HCT116 (cell line): ENCODE data around the gene GRIK3. TPM values are rescaled to one million over a fixed set of nuclear protein-coding genes. Genes with fewer than 3 reads are reported as not detected.

Experiments used
- ATAC-seq: fragments of 200-7000 bp; cut with Tn5 transposase; 2 replicates; pipeline ENCODE4 v1.9.1; 2020; ENCODE audit warnings: mild to moderate bottlenecking, moderate library complexity
- BruUV-seq: library from RNA; stranded (reverse); fragments of 400-500 nt; replicated peaks from 2 replicates; lab custom pipeline; 2021; lab: Mats Ljungman, UMichigan
- CTCF ChIA-PET: fragments of 300-600 bp; sonication (Branson Sonifier 250); formaldehyde crosslinking; loops from one replicate; lab custom pipeline; 2021; ENCODE audit warnings: antibody characterized with exemption; lab: Charles Lee
- POLR2A ChIA-PET: fragments of 300-600, 350-600 bp; sonication (Branson Sonifier 250); formaldehyde crosslinking; loops from one replicate; lab custom pipeline; 2021; ENCODE audit warnings: antibody characterized with exemption; lab: Charles Lee
- RAD21 ChIA-PET, 2 experiments: fragments of 300-600 bp; sonication (Branson Sonifier 250); formaldehyde crosslinking; loops; one replicate each; lab custom pipeline; 2023; ENCODE audit warnings: low total read pairs in 2 of 2; ENCODE audit not compliant: uncharacterized antibody in 2 of 2, unreplicated experiment in 2 of 2, low non-redundant PET in 1 of 2; lab: Charles Lee
- DNase-seq: peaks from one replicate; pipeline ENCODE4 v3.0.0-alpha.2; 2010; ENCODE audit warnings: low read depth, low spot score
- H2AFZ ChIP-seq: fragments of 200-600 bp; shearing (Covaris generic), sonication (generic); 2 replicates; pipeline ENCODE4 v1.6.1; 2017; ENCODE audit warnings: low read depth, mixed run types, mixed read lengths, antibody characterized with exemption, low read length; ENCODE audit not compliant: poor library complexity, severe bottlenecking
- H3K27ac ChIP-seq: 2 replicates; pipeline ENCODE4 v1.5.1; 2012; ENCODE audit warnings: low read depth, low read length
- H3K27me3 ChIP-seq: fragments of 200-600 bp; sonication (generic); 2 replicates; pipeline ENCODE4 v1.6.1; 2016; ENCODE audit warnings: mixed run types, low read length, mixed read lengths; ENCODE audit not compliant: insufficient read depth
- H3K36me3 ChIP-seq, 2 experiments: fragments of 200-500 bp in 1 of 2; fragments of 200-600 bp in 1 of 2; sonication (Bioruptor generic) in 1 of 2; sonication (generic) in 1 of 2; 2 replicates each; pipeline versions ENCODE4 v1.5.1 to v1.6.1; 2014 to 2016; ENCODE audit warnings: low read length in 2 of 2, inconsistent platforms in 1 of 2, mixed read lengths in 1 of 2, mixed run types in 1 of 2; ENCODE audit not compliant: insufficient read depth in 2 of 2, control insufficient read depth in 1 of 2
- H3K4me1 ChIP-seq, 2 experiments: fragments of 200-600 bp in 1 of 2; sonication (generic) in 1 of 2; 2 replicates each; pipeline versions ENCODE4 v1.5.1 to v1.6.1; 2012 to 2017; ENCODE audit warnings: low read length in 2 of 2, inconsistent platforms in 1 of 2, mild to moderate bottlenecking in 1 of 2, mixed read lengths in 1 of 2, mixed run types in 1 of 2, moderate library complexity in 1 of 2; ENCODE audit not compliant: insufficient read depth in 2 of 2, control insufficient read depth in 1 of 2
- H3K4me2 ChIP-seq: fragments of 200-600 bp; sonication (generic); 2 replicates; pipeline ENCODE4 v1.6.1; 2017; ENCODE audit warnings: mixed run types, low read length, mixed read lengths
- H3K4me3 ChIP-seq, 2 experiments: fragments of 200-600 bp in 1 of 2; sonication (generic) in 1 of 2; replicated peaks in 1 of 2; 2 replicates each; pipeline ENCODE4 v1.5.1; 2011 to 2016; ENCODE audit warnings: low read length in 2 of 2, control low read depth in 1 of 2, low read depth in 1 of 2, mild to moderate bottlenecking in 1 of 2, mixed read lengths in 1 of 2, mixed run types in 1 of 2
- H3K79me2 ChIP-seq: fragments of 200-600 bp; sonication (generic); 2 replicates; pipeline ENCODE4 v1.6.1; 2017; ENCODE audit warnings: mild to moderate bottlenecking, mixed run types, low read length, moderate library complexity, mixed read lengths; ENCODE audit not compliant: insufficient read depth
- H3K9ac ChIP-seq: fragments of 200-600 bp; sonication (generic); 2 replicates; pipeline ENCODE4 v1.6.1; 2016; ENCODE audit warnings: low read length, mixed read lengths
- H3K9me2 ChIP-seq: fragments of 200-600 bp; sonication (generic), shearing (Covaris generic); 2 replicates; pipeline ENCODE4 v1.6.1; 2017; ENCODE audit warnings: mixed run types, mild to moderate bottlenecking, moderate library complexity; ENCODE audit not compliant: insufficient read depth
- H3K9me3 ChIP-seq, 2 experiments: fragments of 200-500 bp in 1 of 2; fragments of 200-600 bp in 1 of 2; sonication (Bioruptor generic) in 1 of 2; sonication (generic) in 1 of 2; 2 replicates each; pipeline ENCODE4 v1.6.1; 2014 to 2017; ENCODE audit warnings: low read length in 2 of 2, mixed read lengths in 2 of 2, inconsistent platforms in 1 of 2, low read depth in 1 of 2, mild to moderate bottlenecking in 1 of 2, mixed run types in 1 of 2, moderate library complexity in 1 of 2; ENCODE audit not compliant: control insufficient read depth in 1 of 2, insufficient read depth in 1 of 2
- H4K20me1 ChIP-seq: fragments of 200-600 bp; sonication (generic), shearing (Covaris generic); 2 replicates; pipeline ENCODE4 v1.6.1; 2017; ENCODE audit warnings: mixed run types, mild to moderate bottlenecking, moderate library complexity; ENCODE audit not compliant: insufficient read depth
- CBX3 ChIP-seq: IDR thresholded peaks from 2 replicates; pipeline ENCODE4 v1.6.1; 2012; ENCODE audit warnings: low read depth
- CEBPB ChIP-seq: IDR thresholded peaks from 2 replicates; pipeline ENCODE4 v1.6.1; 2012; ENCODE audit warnings: low read depth
- ELF1 ChIP-seq: IDR thresholded peaks from 2 replicates; pipeline ENCODE4 v1.6.1; 2012; ENCODE audit warnings: low read depth, borderline replicate concordance
- EZH2 ChIP-seq: fragments of 200-600 bp; sonication (generic); IDR thresholded peaks from 2 replicates; pipeline ENCODE4 v1.6.1; 2017; ENCODE audit warnings: antibody characterized with exemption, mixed run types
- EZH2phosphoT487 ChIP-seq: fragments of 200-600 bp; IDR thresholded peaks from 2 replicates; pipeline ENCODE4 v1.6.1; 2018; ENCODE audit warnings: antibody characterized with exemption, borderline replicate concordance
- FOSL1 ChIP-seq: IDR thresholded peaks from 2 replicates; pipeline ENCODE4 v1.6.1; 2012; ENCODE audit warnings: low read depth
- JUND ChIP-seq: IDR thresholded peaks from 2 replicates; pipeline ENCODE4 v1.6.1; 2012
- POLR2A ChIP-seq: IDR thresholded peaks from 2 replicates; pipeline ENCODE4 v1.7.0; 2011; ENCODE audit warnings: borderline replicate concordance; ENCODE audit not compliant: insufficient read depth, insufficient read length; ENCODE audit errors: extremely low read depth
- POLR2AphosphoS5 ChIP-seq: IDR thresholded peaks from 2 replicates; pipeline ENCODE4 v1.6.1; 2011; ENCODE audit warnings: mild to moderate bottlenecking, low read depth, low read length, moderate library complexity
- RAD21 ChIP-seq: IDR thresholded peaks from 2 replicates; pipeline ENCODE4 v1.6.1; 2012; ENCODE audit warnings: low read depth, mild to moderate bottlenecking
- SIN3A ChIP-seq: IDR thresholded peaks from 2 replicates; pipeline ENCODE4 v1.6.1; 2012; ENCODE audit warnings: low read depth
- SP1 ChIP-seq: IDR thresholded peaks from 2 replicates; pipeline ENCODE4 v1.6.1; 2012; ENCODE audit warnings: low read depth
- SRF ChIP-seq: IDR thresholded peaks from 2 replicates; pipeline ENCODE4 v1.6.1; 2012; ENCODE audit warnings: low read depth
- YY1 ChIP-seq: IDR thresholded peaks from 2 replicates; pipeline ENCODE4 v1.6.1; 2011; ENCODE audit warnings: low read length, low read depth, moderate library complexity, mild to moderate bottlenecking; ENCODE audit not compliant: insufficient replicate concordance; ENCODE audit errors: extremely low read depth
- ZFX ChIP-seq: fragments of 450-650 bp; IDR thresholded peaks from 2 replicates; pipeline ENCODE4 v1.6.1; 2017
- ZNF274 ChIP-seq: fragments of 200-500 bp; sonication (Bioruptor generic); IDR thresholded peaks from 2 replicates; pipeline ENCODE4 v1.6.1; 2014; ENCODE audit warnings: mild to moderate bottlenecking, low read depth, low read length, inconsistent platforms
- intact Hi-C: fragments of 100-400 bp; cut with micrococcal nuclease; formaldehyde crosslinking; loops from 2 replicates; pipeline ENCODE4 v1.10.0; 2022
- total RNA-seq: library from RNA; stranded (reverse); gene quantifications from one replicate; pipeline ENCODE4 v1.2.1, GENCODE V29; 2021; ENCODE audit not compliant: unreplicated experiment
- TF ChIP-seq, protein P1 (sequence below): IDR thresholded peaks from 2 replicates; pipeline ENCODE4 v1.6.1; 2012; ENCODE audit warnings: low read depth
- TF ChIP-seq, protein P2 (sequence below): IDR thresholded peaks from 2 replicates; pipeline ENCODE4 v1.6.1; 2012
- TF ChIP-seq, protein P3 (sequence below): IDR thresholded peaks from 2 replicates; pipeline ENCODE4 v1.6.1; 2011; ENCODE audit warnings: mild to moderate bottlenecking, low read length, moderate library complexity; ENCODE audit not compliant: insufficient replicate concordance; ENCODE audit errors: extremely low read depth

Gene GRIK3
- total RNA-seq, 1 experiment from 2014 or later = not detected

DNA sequence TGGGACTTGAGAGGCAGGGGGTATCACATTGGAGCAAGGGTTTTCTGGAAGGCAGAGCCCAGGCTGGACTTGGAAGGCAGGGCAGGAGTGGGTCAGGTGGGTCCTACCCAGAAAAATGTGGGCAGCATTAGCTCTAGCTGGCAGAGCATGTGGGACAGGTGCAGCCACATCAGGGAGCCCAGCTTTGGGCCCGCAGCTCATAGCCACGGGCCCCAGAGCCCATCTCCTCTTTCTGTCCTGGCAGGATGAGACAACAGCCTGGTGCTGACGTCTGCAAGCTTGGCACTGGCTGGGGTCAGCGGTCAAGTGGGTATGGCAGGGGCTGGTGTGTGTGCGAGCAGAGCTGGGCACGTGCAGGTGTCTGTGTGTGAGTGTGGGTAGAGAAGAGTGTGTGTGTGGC is 154.7 kb downstream of the GRIK3 start:
- ChIA-PET CTCF (no interaction called here), POLR2A (no interaction called here), RAD21 (no interaction called here)
- BruUV-seq = no TSS peak
- TF ChIP-seq SP1 (no peak), SIN3A (no peak), CBX3 (no peak), ELF1 (no peak), POLR2AphosphoS5 (no peak), EZH2 (no peak), JUND (no peak), YY1 (no peak), CEBPB (no peak), RAD21 (no peak), FOSL1 (no peak), ZFX (no peak), POLR2A (no peak), SRF (no peak), ZNF274 (no peak), EZH2phosphoT487 (no peak)
- TF ChIP-seq, protein P1, sequence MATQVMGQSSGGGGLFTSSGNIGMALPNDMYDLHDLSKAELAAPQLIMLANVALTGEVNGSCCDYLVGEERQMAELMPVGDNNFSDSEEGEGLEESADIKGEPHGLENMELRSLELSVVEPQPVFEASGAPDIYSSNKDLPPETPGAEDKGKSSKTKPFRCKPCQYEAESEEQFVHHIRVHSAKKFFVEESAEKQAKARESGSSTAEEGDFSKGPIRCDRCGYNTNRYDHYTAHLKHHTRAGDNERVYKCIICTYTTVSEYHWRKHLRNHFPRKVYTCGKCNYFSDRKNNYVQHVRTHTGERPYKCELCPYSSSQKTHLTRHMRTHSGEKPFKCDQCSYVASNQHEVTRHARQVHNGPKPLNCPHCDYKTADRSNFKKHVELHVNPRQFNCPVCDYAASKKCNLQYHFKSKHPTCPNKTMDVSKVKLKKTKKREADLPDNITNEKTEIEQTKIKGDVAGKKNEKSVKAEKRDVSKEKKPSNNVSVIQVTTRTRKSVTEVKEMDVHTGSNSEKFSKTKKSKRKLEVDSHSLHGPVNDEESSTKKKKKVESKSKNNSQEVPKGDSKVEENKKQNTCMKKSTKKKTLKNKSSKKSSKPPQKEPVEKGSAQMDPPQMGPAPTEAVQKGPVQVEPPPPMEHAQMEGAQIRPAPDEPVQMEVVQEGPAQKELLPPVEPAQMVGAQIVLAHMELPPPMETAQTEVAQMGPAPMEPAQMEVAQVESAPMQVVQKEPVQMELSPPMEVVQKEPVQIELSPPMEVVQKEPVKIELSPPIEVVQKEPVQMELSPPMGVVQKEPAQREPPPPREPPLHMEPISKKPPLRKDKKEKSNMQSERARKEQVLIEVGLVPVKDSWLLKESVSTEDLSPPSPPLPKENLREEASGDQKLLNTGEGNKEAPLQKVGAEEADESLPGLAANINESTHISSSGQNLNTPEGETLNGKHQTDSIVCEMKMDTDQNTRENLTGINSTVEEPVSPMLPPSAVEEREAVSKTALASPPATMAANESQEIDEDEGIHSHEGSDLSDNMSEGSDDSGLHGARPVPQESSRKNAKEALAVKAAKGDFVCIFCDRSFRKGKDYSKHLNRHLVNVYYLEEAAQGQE = no peak
- TF ChIP-seq, protein P2, sequence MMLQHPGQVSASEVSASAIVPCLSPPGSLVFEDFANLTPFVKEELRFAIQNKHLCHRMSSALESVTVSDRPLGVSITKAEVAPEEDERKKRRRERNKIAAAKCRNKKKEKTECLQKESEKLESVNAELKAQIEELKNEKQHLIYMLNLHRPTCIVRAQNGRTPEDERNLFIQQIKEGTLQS = no peak
- TF ChIP-seq, protein P3, sequence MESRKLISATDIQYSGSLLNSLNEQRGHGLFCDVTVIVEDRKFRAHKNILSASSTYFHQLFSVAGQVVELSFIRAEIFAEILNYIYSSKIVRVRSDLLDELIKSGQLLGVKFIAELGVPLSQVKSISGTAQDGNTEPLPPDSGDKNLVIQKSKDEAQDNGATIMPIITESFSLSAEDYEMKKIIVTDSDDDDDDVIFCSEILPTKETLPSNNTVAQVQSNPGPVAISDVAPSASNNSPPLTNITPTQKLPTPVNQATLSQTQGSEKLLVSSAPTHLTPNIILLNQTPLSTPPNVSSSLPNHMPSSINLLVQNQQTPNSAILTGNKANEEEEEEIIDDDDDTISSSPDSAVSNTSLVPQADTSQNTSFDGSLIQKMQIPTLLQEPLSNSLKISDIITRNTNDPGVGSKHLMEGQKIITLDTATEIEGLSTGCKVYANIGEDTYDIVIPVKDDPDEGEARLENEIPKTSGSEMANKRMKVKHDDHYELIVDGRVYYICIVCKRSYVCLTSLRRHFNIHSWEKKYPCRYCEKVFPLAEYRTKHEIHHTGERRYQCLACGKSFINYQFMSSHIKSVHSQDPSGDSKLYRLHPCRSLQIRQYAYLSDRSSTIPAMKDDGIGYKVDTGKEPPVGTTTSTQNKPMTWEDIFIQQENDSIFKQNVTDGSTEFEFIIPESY = no peak
- no peaks in the 10 kb centered on the region for H3K79me2 ChIP-seq
- no peak overlapping the region for H3K4me3 ChIP-seq
- H4K20me1 ChIP-seq = no peaks in the 10 kb centered on the region
- no peaks in the 10 kb centered on the region for H3K4me1 ChIP-seq
- H3K27me3 ChIP-seq = peaks cover 40% of the 10 kb centered on the region
- ATAC-seq (no peak), DNase-seq (no peak)
- no peaks in the 10 kb centered on the region for H3K36me3 ChIP-seq
- H3K4me2 ChIP-seq = no peak overlapping the region
- no peak overlapping the region for H3K27ac ChIP-seq
- H2AFZ ChIP-seq = no peak overlapping the region
- H3K9me2 ChIP-seq = no peaks in the 10 kb centered on the region
- intact Hi-C loops = no loop called here
- no peaks in the 10 kb centered on the region for H3K9me3 ChIP-seq
- no peak overlapping the region for H3K9ac ChIP-seq
